AML-193 (cell line): ENCODE results near the gene CRYL1.

ENCODE experiments used
- DNase-seq, 2 experiments: peaks; one replicate each; lab custom pipeline; 2025; lab: John Stamatoyannopoulos, UW

CRYL1 gene

GRCh38 chr13:20494656-20495055 is 31.0 kb downstream of the CRYL1 start:
- DNase-seq = no peak

- DNase-seq = peak; percentile 39 to 58
These were observed 33.0 kb downstream of the CRYL1 start for GRCh38 chr13:20492641-20493040.

- DNase-seq = no peak
These were observed 33.7 kb downstream of the CRYL1 start for GRCh38 chr13:20491926-20492435.

GRCh38 chr13:20489185-20489820 is 36.4 kb downstream of the CRYL1 start:
- no peak for DNase-seq

- no peak for DNase-seq
These were observed 37.7 kb downstream of the CRYL1 start for GRCh38 chr13:20487927-20488326.

- DNase-seq = no peak
These were observed 42.9 kb downstream of the CRYL1 start for GRCh38 chr13:20482787-20483186.

- DNase-seq = no peak
These were observed 43.3 kb downstream of the CRYL1 start for GRCh38 chr13:20482275-20482761.

GRCh38 chr13:20477394-20477793 is 48.3 kb downstream of the CRYL1 start:
- no peak for DNase-seq

- DNase-seq = no peak
These were observed 49.5 kb downstream of the CRYL1 start for GRCh38 chr13:20475927-20476691.

- DNase-seq = no peak
These were observed 51.1 kb downstream of the CRYL1 start for GRCh38 chr13:20474515-20474914.

GRCh38 chr13:20473888-20474287 is 51.8 kb downstream of the CRYL1 start:
- no peak for DNase-seq

GRCh38 chr13:20473139-20473538 is 52.5 kb downstream of the CRYL1 start:
- no peak for DNase-seq

GRCh38 chr13:20472531-20472930 is 53.1 kb downstream of the CRYL1 start:
- DNase-seq = no peak

GRCh38 chr13:20470136-20470535 is 55.5 kb downstream of the CRYL1 start:
- DNase-seq = no peak

- DNase-seq = no peak
These were observed 59.3 kb downstream of the CRYL1 start for GRCh38 chr13:20466371-20466770.

- no peak for DNase-seq
These were observed 60.3 kb downstream of the CRYL1 start for GRCh38 chr13:20465218-20465879.

GRCh38 chr13:20462921-20463320 is 62.7 kb downstream of the CRYL1 start:
- DNase-seq = no peak

GRCh38 chr13:20462533-20462915 is 63.1 kb downstream of the CRYL1 start:
- no peak for DNase-seq

- DNase-seq = no peak
These were observed 63.7 kb downstream of the CRYL1 start for GRCh38 chr13:20461860-20462532.

GRCh38 chr13:20461481-20461859 is 64.2 kb downstream of the CRYL1 start:
- no peak for DNase-seq

- DNase-seq = no peak
These were observed 64.9 kb downstream of the CRYL1 start for GRCh38 chr13:20460761-20461160.

- no peak for DNase-seq
These were observed 68.0 kb downstream of the CRYL1 start for GRCh38 chr13:20457670-20458069.
